Measurements from ENCODE around the gene FOLR2.

The FOLR2 gene

DNA sequence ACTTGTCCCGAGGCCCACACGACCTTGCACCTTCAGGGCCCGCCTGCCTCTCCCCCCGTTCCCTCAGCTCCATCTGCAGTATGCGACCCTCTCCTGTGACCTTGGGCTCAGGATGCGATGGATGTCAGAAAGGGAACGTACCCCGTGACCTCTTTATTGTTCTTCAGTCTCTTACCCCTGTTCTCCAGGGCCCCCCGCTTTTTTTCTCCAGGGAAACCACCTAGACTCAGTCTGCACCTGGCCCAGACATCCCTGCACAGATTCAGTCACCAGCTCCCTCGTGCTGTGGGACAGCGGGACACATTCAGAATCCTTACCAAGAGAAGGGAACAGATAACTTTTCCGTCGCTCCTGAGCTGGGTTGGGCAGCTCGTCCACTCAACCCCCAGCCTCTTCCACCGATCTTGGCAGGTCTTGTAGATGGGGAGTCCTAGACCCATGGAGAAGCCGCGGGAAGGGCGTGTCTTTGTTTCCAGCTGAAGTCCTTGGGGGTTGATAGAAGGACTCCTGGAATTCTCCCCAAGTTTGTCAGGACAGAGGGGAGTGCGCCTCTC lies 28.7 kb downstream of the FOLR2 start:
- no peak for DNase-seq (ENCODE audit: low read depth)
- Histone ChIP-seq H3K36me3 (ENCODE audit: control insufficient read depth, insufficient read depth, low read length, severe bottlenecking) (no peaks in the 10 kb centered on the region), H3K4me1 (ENCODE audit: control insufficient read depth, insufficient read depth, low read length) (peaks cover 2% of the 10 kb centered on the region), H3K9ac (ENCODE audit: low read length) (no peak overlapping the region), H3K9me3 (ENCODE audit: control insufficient read depth, low read length) (peaks cover 10% of the 10 kb centered on the region), H3K27me3 (replicated peaks; ENCODE audit: control insufficient read depth, insufficient read depth, low read length) (peaks cover 69% of the 10 kb centered on the region), H3K4me3 (ENCODE audit: low read length) (no peak overlapping the region)

DNA sequence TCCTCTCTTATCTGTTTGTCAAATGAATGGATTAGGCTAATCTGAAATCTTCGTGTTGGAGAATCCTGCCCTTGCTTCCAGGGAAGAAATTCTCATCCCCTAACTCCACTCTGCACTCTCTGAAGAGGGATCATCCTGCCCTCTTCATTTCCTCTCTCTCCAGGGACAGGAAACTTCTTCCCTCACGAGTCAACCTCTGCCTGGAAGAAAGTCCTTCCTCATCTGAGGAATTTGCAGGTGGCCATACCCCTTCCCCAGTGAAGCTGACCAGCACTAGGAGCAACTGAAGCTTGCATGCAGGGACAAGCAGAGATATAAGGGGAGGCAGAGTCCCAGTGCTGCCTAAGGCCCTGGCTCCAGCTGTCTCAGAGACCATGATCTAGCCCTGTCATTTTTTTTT lies 31.0 kb downstream of the FOLR2 start:
- Histone ChIP-seq H3K9me3 (ENCODE audit: control insufficient read depth, low read length) (peaks cover 10% of the 10 kb centered on the region), H3K4me1 (ENCODE audit: control insufficient read depth, insufficient read depth, low read length) (no peaks in the 10 kb centered on the region), H3K9ac (ENCODE audit: low read length) (no peak overlapping the region), H3K4me3 (ENCODE audit: low read length) (no peak overlapping the region), H3K36me3 (ENCODE audit: control insufficient read depth, insufficient read depth, low read length, severe bottlenecking) (no peaks in the 10 kb centered on the region), H3K27me3 (replicated peaks; ENCODE audit: control insufficient read depth, insufficient read depth, low read length) (peaks cover 73% of the 10 kb centered on the region)
- no peak for DNase-seq (ENCODE audit: low read depth)

DNA sequence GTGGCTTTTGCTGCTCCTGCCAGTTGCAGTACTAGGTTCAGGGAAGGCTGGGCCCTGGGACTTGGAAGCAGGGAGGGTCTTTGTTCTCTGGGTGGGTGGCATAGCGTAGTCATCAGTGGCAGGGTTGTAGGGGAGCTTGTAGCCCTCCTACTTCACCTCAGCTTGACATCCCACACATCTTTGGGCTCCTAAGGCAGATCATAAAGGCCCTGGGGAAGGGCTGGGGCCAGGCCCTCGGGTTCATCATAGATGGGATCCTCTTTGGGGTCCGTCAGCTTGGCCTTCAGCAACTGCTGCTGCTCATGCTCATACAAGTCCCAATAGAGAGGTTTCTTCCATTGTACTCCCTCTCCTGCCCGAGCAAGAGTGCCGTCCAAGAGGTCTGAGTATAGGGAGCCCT lies 33.4 kb downstream of the FOLR2 start:
- H3K27me3 ChIP-seq (replicated peaks; ENCODE audit: control insufficient read depth, insufficient read depth, low read length): peaks cover 67% of the 10 kb centered on the region
- no peak overlapping the region for H3K4me3 ChIP-seq (ENCODE audit: low read length)
- H3K9me3 ChIP-seq (ENCODE audit: control insufficient read depth, low read length): peaks cover 18% of the 10 kb centered on the region
- H3K36me3 ChIP-seq (ENCODE audit: control insufficient read depth, insufficient read depth, low read length, severe bottlenecking): no peaks in the 10 kb centered on the region
- no peak for DNase-seq (ENCODE audit: low read depth)
- no peaks in the 10 kb centered on the region for H3K4me1 ChIP-seq (ENCODE audit: control insufficient read depth, insufficient read depth, low read length)
- H3K9ac ChIP-seq (ENCODE audit: low read length): no peak overlapping the region

DNA sequence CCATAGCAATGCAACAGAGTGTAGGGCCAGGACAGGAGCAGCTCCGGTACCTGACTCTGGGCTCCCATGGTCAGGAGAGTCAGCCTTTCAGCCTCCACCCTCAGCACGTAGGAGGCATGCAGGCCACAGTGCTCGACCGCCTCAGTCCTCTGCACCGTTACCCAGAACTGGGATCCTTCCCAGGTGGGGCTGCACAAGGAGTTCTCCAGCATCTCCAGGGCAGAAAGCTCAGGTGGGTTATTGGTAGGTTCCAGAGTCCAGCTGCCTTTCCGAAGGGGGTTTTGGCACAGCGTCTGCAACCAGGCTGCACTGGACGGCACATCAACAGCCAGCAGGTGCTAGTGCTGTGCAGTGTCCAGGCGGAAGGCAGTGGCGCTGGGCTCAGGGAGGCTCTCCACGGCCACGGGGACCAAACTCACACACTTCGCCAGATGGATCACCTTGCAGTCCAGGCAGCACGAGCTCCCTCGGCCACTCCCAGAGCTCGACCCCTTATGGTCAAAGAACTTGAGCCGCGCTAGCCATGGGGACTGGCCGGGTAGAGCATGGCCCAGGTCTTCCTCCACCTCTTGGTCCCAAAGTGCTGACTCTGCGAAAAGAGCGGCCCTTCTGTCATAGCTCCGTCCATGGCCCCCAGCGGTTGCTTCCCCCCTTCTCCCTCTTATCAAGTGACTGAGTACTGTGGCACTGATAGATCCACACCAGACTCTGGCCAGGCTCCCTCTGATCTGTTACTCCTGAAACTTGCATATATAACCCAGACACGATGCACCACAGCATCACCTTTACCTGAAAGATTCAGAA lies 34.3 kb downstream of the FOLR2 start:
- Histone ChIP-seq H3K9ac (ENCODE audit: low read length) (no peak overlapping the region), H3K27me3 (replicated peaks; ENCODE audit: control insufficient read depth, insufficient read depth, low read length) (peaks cover 58% of the 10 kb centered on the region), H3K4me3 (ENCODE audit: low read length) (no peak overlapping the region), H3K4me1 (ENCODE audit: control insufficient read depth, insufficient read depth, low read length) (no peaks in the 10 kb centered on the region), H3K9me3 (ENCODE audit: control insufficient read depth, low read length) (peaks cover 18% of the 10 kb centered on the region), H3K36me3 (ENCODE audit: control insufficient read depth, insufficient read depth, low read length, severe bottlenecking) (no peaks in the 10 kb centered on the region)
- DNase-seq (ENCODE audit: low read depth): no peak

DNA sequence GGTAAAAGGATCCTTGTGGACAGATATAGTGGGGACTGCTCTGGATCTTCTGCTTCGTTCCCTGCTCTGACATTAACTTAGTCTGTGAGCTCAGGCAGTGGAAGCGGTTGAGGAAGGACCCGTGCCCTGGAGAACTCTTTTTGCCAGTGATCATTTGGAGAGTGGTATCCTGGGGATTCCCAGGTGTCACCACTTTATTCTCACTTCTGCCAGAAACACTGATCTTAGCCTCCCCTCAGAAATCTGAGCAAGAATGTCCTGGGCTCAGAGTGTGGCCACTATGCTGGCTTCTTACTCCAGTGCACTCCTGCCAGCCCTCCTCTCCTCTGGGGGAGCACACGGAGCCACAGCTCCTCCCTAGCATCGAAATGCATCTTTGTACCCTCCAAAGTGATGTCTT lies 35.0 kb downstream of the FOLR2 start:
- no peaks in the 10 kb centered on the region for H3K4me1 ChIP-seq (ENCODE audit: control insufficient read depth, insufficient read depth, low read length)
- H3K4me3 ChIP-seq (ENCODE audit: low read length): no peak overlapping the region
- H3K36me3 ChIP-seq (ENCODE audit: control insufficient read depth, insufficient read depth, low read length, severe bottlenecking): no peaks in the 10 kb centered on the region
- H3K9ac ChIP-seq (ENCODE audit: low read length): no peak overlapping the region
- DNase-seq (ENCODE audit: low read depth): no peak
- H3K9me3 ChIP-seq (ENCODE audit: control insufficient read depth, low read length): peaks cover 10% of the 10 kb centered on the region
- H3K27me3 ChIP-seq (replicated peaks; ENCODE audit: control insufficient read depth, insufficient read depth, low read length): peaks cover 56% of the 10 kb centered on the region

DNA sequence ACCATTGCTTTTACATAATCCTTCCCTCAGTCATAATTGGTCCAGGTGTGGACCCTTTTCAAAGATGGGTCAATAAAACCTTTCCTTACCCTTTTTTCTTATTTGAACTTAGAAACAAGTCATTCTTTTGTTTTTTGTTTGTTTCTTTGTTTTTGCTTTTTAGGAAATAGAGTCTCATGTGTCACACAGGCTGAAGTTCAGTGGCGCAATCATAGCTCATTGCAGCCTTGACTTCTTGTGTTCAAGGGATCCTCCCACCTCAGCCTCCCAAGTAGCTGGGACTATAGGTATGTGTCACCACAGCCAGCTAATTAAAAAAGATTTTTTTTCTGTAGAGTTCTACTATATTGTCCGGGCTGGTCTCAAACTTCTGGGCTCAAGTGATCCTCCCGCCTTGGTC lies 36.8 kb downstream of the FOLR2 start:
- no peaks in the 10 kb centered on the region for H3K36me3 ChIP-seq (ENCODE audit: control insufficient read depth, insufficient read depth, low read length, severe bottlenecking)
- H3K4me1 ChIP-seq (ENCODE audit: control insufficient read depth, insufficient read depth, low read length): peaks cover 6% of the 10 kb centered on the region
- no peak for DNase-seq (ENCODE audit: low read depth)
- H3K9me3 ChIP-seq (ENCODE audit: control insufficient read depth, low read length): peaks cover 8% of the 10 kb centered on the region
- peaks cover 41% of the 10 kb centered on the region for H3K27me3 ChIP-seq (replicated peaks; ENCODE audit: control insufficient read depth, insufficient read depth, low read length)
- H3K9ac ChIP-seq (ENCODE audit: low read length): no peak overlapping the region
- no peak overlapping the region for H3K4me3 ChIP-seq (ENCODE audit: low read length)

DNA sequence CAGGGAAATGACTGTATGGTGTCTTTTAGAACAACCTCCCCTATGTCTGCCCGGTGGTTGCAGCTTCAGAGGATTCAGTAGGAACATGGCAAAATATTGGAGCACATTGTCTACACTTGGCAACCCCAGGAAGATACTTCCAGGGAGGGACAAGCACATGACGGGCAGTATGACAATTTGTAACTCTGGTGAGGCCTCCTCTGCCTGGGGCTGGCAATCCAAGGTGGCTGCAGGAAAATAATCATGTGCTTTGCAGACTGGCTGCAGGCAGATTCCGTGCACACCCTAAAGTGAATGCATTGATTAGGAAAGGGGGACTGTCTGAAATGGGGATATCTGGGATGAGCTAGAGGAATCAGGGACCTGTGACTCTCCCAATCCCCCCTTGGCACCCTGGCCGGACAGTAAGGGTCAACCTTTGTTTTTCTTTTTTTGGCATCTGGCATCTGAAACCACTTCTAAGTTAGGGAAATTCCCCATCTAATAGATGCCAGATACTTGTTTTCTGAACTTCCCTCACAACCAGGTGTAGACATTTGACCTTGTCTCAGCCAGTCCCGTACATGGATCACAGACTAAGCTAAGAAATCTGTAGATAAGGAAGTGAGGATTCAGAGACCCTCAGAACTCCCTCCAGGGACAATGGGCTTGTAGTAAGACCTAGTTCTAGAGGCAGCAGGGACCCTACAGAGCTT lies 37.9 kb downstream of the FOLR2 start:
- H3K4me1 ChIP-seq (ENCODE audit: control insufficient read depth, insufficient read depth, low read length): peaks cover 6% of the 10 kb centered on the region
- DNase-seq (ENCODE audit: low read depth): no peak

DNA sequence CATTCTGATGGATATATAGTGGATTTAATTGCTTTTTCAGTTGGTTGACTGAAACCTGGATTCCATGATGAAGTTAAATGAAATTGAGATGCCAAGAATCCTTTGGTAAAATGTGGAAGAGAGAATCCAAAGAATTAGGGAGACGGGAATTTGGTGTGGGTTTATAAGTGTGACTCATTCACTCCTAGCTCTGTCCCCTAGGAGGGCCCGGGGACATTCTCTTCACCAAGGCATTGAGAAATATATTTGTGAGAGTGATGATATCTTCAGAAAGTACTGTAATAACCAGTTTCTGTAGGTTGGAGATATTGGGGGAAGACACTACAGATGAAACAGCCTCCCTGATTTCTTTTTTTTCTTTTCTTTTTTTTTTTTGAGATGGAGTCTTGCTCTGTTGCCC lies 41.0 kb downstream of the FOLR2 start:
- Histone ChIP-seq H3K4me1 (ENCODE audit: control insufficient read depth, insufficient read depth, low read length) (peaks cover 6% of the 10 kb centered on the region), H3K36me3 (ENCODE audit: control insufficient read depth, insufficient read depth, low read length, severe bottlenecking) (no peaks in the 10 kb centered on the region), H3K9ac (ENCODE audit: low read length) (no peak overlapping the region), H3K27me3 (replicated peaks; ENCODE audit: control insufficient read depth, insufficient read depth, low read length) (peaks cover 25% of the 10 kb centered on the region), H3K4me3 (ENCODE audit: low read length) (no peak overlapping the region), H3K9me3 (ENCODE audit: control insufficient read depth, low read length) (peaks cover 8% of the 10 kb centered on the region)
- DNase-seq (ENCODE audit: low read depth): peak; percentile 40

More for the DNA sequence above, 37.9 kb downstream of the FOLR2 start:
- peaks cover 8% of the 10 kb centered on the region for H3K9me3 ChIP-seq (ENCODE audit: control insufficient read depth, low read length)
- H3K27me3 ChIP-seq (replicated peaks; ENCODE audit: control insufficient read depth, insufficient read depth, low read length): peaks cover 40% of the 10 kb centered on the region
- no peaks in the 10 kb centered on the region for H3K36me3 ChIP-seq (ENCODE audit: control insufficient read depth, insufficient read depth, low read length, severe bottlenecking)
- no peak overlapping the region for H3K4me3 ChIP-seq (ENCODE audit: low read length)
- no peak overlapping the region for H3K9ac ChIP-seq (ENCODE audit: low read length)

DNA sequence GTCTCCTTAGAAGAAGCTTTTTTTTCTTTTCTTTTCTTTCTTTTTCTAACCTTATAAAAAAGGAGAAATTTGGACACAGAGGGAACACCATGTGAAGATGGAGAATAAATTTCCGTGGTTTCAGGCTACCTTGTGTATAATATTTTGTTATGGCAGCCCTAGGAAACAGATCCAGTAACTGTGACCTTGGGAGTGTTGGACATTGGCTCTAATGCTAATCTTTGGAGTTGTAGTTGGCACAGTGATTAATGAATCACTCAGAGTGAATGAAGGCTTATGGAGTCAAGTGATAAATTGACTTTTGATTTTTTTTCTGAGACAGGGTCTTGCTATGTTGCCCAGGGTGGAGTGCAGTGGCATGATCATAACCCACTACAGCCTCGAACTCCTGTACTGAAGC lies 42.9 kb downstream of the FOLR2 start:
- Histone ChIP-seq H3K9ac (ENCODE audit: low read length) (no peak overlapping the region), H3K27me3 (replicated peaks; ENCODE audit: control insufficient read depth, insufficient read depth, low read length) (peaks cover 16% of the 10 kb centered on the region), H3K4me1 (ENCODE audit: control insufficient read depth, insufficient read depth, low read length) (peaks cover 6% of the 10 kb centered on the region), H3K4me3 (ENCODE audit: low read length) (no peak overlapping the region), H3K9me3 (ENCODE audit: control insufficient read depth, low read length) (peaks cover 3% of the 10 kb centered on the region), H3K36me3 (ENCODE audit: control insufficient read depth, insufficient read depth, low read length, severe bottlenecking) (no peaks in the 10 kb centered on the region)
- no peak for DNase-seq (ENCODE audit: low read depth)

DNA sequence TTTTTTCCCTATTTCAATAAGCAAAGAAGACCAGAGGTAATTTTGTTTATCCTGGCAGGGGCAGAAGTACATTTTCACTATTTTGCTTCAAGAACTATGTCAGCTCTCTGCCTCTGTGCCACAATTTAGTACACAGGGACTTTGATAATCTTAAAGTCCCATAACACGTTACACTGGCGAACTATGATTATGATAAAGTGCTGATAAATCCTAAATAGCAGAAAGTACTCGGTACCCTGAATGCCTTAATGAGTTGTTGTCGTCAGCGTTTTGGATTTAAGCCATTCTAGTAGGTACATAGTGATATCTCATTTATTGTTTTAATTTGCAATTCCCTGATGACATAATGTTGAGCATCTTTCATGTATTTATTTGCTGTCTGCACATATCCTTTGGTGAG lies 44.0 kb downstream of the FOLR2 start:
- peaks cover 14% of the 10 kb centered on the region for H3K27me3 ChIP-seq (replicated peaks; ENCODE audit: control insufficient read depth, insufficient read depth, low read length)
- no peaks in the 10 kb centered on the region for H3K9me3 ChIP-seq (ENCODE audit: control insufficient read depth, low read length)
- DNase-seq (ENCODE audit: low read depth): no peak
- no peaks in the 10 kb centered on the region for H3K36me3 ChIP-seq (ENCODE audit: control insufficient read depth, insufficient read depth, low read length, severe bottlenecking)
- peaks cover 6% of the 10 kb centered on the region for H3K4me1 ChIP-seq (ENCODE audit: control insufficient read depth, insufficient read depth, low read length)
- no peak overlapping the region for H3K4me3 ChIP-seq (ENCODE audit: low read length)
- no peak overlapping the region for H3K9ac ChIP-seq (ENCODE audit: low read length)

DNA sequence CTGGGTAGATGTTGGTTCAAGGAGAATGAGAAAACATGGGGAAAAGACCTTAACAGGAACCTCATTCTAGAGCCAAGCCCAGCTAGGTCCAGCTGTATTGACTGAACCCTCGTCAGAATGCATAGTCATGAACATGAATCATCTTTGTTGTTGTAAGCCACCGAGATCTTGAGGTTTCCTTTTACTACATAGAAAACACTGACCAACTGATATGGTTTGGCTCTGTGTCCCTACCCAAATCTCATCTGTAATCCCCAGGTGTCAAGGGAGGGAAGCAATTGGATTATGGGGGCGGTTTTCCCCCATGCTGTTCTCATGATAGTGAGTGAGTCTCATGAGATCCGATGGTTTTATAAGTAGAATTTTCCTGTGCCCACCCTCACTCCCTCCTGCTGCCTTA lies 46.8 kb downstream of the FOLR2 start:
- DNase-seq (ENCODE audit: low read depth): peak; percentile 47
- Histone ChIP-seq H3K9me3 (ENCODE audit: control insufficient read depth, low read length) (no peaks in the 10 kb centered on the region), H3K36me3 (ENCODE audit: control insufficient read depth, insufficient read depth, low read length, severe bottlenecking) (no peaks in the 10 kb centered on the region), H3K4me1 (ENCODE audit: control insufficient read depth, insufficient read depth, low read length) (peaks cover 4% of the 10 kb centered on the region), H3K27me3 (replicated peaks; ENCODE audit: control insufficient read depth, insufficient read depth, low read length) (peaks cover 9% of the 10 kb centered on the region), H3K9ac (ENCODE audit: low read length) (no peak overlapping the region), H3K4me3 (ENCODE audit: low read length) (no peak overlapping the region)

Data from adipocyte (in vitro differentiated cells).